ENCODE measurements around the gene ANKRD34A. TPM values are rescaled to one million over a fixed set of nuclear protein-coding genes. Genes with fewer than 3 reads are reported as not detected.

The ANKRD34A gene
- total RNA-seq, 1 donor from 2014 or later, result 0.94 TPM

GRCh38 chr1:145953861-145954260, 10.5 kb downstream of the ANKRD34A start:
- DNase-seq (ENCODE audit: extremely low spot score, unreplicated experiment), result no peak
- TF ChIP-seq CTCF (conservative IDR thresholded peaks at IDR 0.05), result no peak
- Mint-ChIP-seq H3K4me1 (ENCODE audit: unreplicated experiment) (peaks cover 26% of the 10 kb centered on the region), H3K4me3 (no peak overlapping the region), H3K36me3 (no peaks in the 10 kb centered on the region), H3K27ac (no peak overlapping the region), H3K27me3 (peaks cover 49% of the 10 kb centered on the region), H3K9me3 (no peaks in the 10 kb centered on the region)

GRCh38 chr1:145952903-145953302, 11.5 kb downstream of the ANKRD34A start:
- Mint-ChIP-seq H3K27ac (no peak overlapping the region), H3K9me3 (no peaks in the 10 kb centered on the region), H3K36me3 (no peaks in the 10 kb centered on the region), H3K4me1 (ENCODE audit: unreplicated experiment) (peaks cover 19% of the 10 kb centered on the region), H3K27me3 (peaks cover 39% of the 10 kb centered on the region), H3K4me3 (no peak overlapping the region)
- TF ChIP-seq CTCF (conservative IDR thresholded peaks at IDR 0.05), result no peak
- DNase-seq (ENCODE audit: extremely low spot score, unreplicated experiment), result no peak

- Mint-ChIP-seq H3K4me1 (ENCODE audit: unreplicated experiment) (peaks cover 18% of the 10 kb centered on the region), H3K27ac (no peak overlapping the region), H3K27me3 (peaks cover 28% of the 10 kb centered on the region), H3K9me3 (no peaks in the 10 kb centered on the region), H3K4me3 (no peak overlapping the region), H3K36me3 (no peaks in the 10 kb centered on the region)
- no peak for DNase-seq (ENCODE audit: extremely low spot score, unreplicated experiment)
- no peak for TF ChIP-seq CTCF (conservative IDR thresholded peaks at IDR 0.05)
These were observed 12.8 kb downstream of the ANKRD34A start for GRCh38 chr1:145951526-145951925.

GRCh38 chr1:145949219-145949618, 15.2 kb downstream of the ANKRD34A start:
- Mint-ChIP-seq H3K9me3 (no peaks in the 10 kb centered on the region), H3K27ac (no peak overlapping the region), H3K36me3 (no peaks in the 10 kb centered on the region), H3K4me1 (ENCODE audit: unreplicated experiment) (peaks cover 6% of the 10 kb centered on the region), H3K4me3 (no peak overlapping the region), H3K27me3 (peaks cover 7% of the 10 kb centered on the region)
- no peak for DNase-seq (ENCODE audit: extremely low spot score, unreplicated experiment)
- no peak for TF ChIP-seq CTCF (conservative IDR thresholded peaks at IDR 0.05)

GRCh38 chr1:145947551-145947950, 16.8 kb downstream of the ANKRD34A start:
- DNase-seq (ENCODE audit: extremely low spot score, unreplicated experiment), result no peak
- no peaks in the 10 kb centered on the region for H3K9me3 Mint-ChIP-seq
- H3K27me3 Mint-ChIP-seq, result no peaks in the 10 kb centered on the region

More at GRCh38 chr1:145947551-145947950, 16.8 kb downstream of the ANKRD34A start:
- Mint-ChIP-seq H3K36me3 (no peaks in the 10 kb centered on the region), H3K27ac (no peak overlapping the region), H3K4me1 (ENCODE audit: unreplicated experiment) (peaks cover 4% of the 10 kb centered on the region), H3K4me3 (no peak overlapping the region)
- TF ChIP-seq CTCF (conservative IDR thresholded peaks at IDR 0.05), result no peak
